Measurements from ENCODE around the gene RHBG.

The RHBG gene

GRCh38 chr1:156356262-156356874, 12.6 kb upstream of the RHBG start:
- H3K27ac ChIP-seq: no peak overlapping the region
- no peak overlapping the region for H3K4me3 ChIP-seq
- DNase-seq (ENCODE audit: low spot score): no peak
- TF ChIP-seq CTCF (IDR thresholded peaks at IDR 0.05): no peak

GRCh38 chr1:156356875-156357534, 12.0 kb upstream of the RHBG start:
- DNase-seq (ENCODE audit: low spot score): no peak
- no peak for TF ChIP-seq CTCF (IDR thresholded peaks at IDR 0.05)
- H3K4me3 ChIP-seq: no peak overlapping the region

GRCh38 chr1:156357977-156358376, 11.0 kb upstream of the RHBG start:
- DNase-seq (ENCODE audit: low spot score): no peak
- H3K4me3 ChIP-seq: no peak overlapping the region
- TF ChIP-seq CTCF (IDR thresholded peaks at IDR 0.05): no peak
- no peak overlapping the region for H3K27ac ChIP-seq

More at GRCh38 chr1:156356875-156357534, 12.0 kb upstream of the RHBG start:
- no peak overlapping the region for H3K27ac ChIP-seq

GRCh38 chr1:156358641-156359040, 10.4 kb upstream of the RHBG start:
- Histone ChIP-seq H3K27ac (no peak overlapping the region), H3K4me3 (no peak overlapping the region)
- TF ChIP-seq CTCF (IDR thresholded peaks at IDR 0.05): no peak
- DNase-seq (ENCODE audit: low spot score): no peak

- no peak for TF ChIP-seq CTCF (IDR thresholded peaks at IDR 0.05)
- Histone ChIP-seq H3K27ac (no peak overlapping the region), H3K4me3 (no peak overlapping the region)
- no peak for DNase-seq (ENCODE audit: low spot score)
Measured at GRCh38 chr1:156359249-156359648, 9.8 kb upstream of the RHBG start.

GRCh38 chr1:156359973-156360372, 9.0 kb upstream of the RHBG start:
- no peak for TF ChIP-seq CTCF (IDR thresholded peaks at IDR 0.05)
- no peak for DNase-seq (ENCODE audit: low spot score)
- H3K4me3 ChIP-seq: no peak overlapping the region
- no peak overlapping the region for H3K27ac ChIP-seq

GRCh38 chr1:156360534-156360933, 8.5 kb upstream of the RHBG start:
- Histone ChIP-seq H3K4me3 (no peak overlapping the region), H3K27ac (no peak overlapping the region)
- TF ChIP-seq CTCF (IDR thresholded peaks at IDR 0.05): no peak
- DNase-seq (ENCODE audit: low spot score): no peak

Measured in coronary artery (tissue), 2 donors.